GM19351 (cell line): Measurements from ENCODE around the gene FOXA1.
A peak's percentile ranks its signal among the peaks of the same experiment; 100 is the strongest.

Experiments
- ATAC-seq: cut with Tn5 transposase; IDR thresholded peaks from one replicate; pipeline ENCODE4 v1.9.1; 2021; ENCODE audit warnings: mild to moderate bottlenecking, moderate library complexity; ENCODE audit not compliant: unreplicated experiment

The FOXA1 gene

DNA sequence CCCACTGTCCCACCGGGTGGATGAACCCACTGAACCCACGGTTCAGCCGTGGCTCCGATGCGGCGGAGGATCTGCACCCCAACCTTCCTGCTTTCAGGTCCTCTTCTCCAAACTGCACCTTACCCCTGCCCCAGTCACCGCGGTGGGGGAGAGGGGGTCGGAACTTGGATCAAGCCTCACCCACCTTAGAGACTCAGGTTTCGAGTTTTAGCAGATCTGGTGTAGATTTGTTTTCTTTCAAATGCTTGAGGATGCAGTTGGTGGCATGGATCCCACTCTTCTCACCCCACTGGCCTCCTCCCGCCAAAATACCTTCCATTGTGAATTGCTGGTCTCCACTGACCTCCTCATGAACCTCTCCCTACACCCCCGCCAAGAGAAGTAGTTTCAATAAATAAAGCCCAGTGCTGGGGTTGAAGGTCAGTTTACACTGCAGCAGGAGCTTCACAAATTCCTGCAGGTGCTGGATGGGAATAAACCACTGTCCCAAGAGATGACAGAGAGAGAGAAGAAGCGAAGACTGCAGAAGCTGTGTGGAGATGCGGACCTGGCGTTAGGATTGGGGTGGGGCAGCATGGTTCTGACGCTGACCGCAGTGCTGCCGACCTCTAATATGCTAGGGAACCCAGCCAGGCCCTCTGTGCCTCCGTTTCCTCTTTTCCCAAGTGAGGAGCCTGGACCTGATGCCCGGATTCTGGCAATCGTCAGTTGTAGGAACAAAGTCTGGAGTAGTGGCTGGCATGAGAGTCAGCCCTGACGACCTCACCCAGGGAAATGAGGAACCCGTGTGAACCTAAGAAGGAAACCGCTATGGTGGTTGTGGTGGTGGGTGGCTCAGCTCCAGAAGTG is 7.8 kb upstream of the FOXA1 start:
- ATAC-seq, result no peak

- ATAC-seq, result no peak
Observed at GRCh38 chr14:37601865-37602264, 6.8 kb upstream of the FOXA1 start.

GRCh38 chr14:37600880-37601741 is 6.1 kb upstream of the FOXA1 start:
- ATAC-seq, result no peak

GRCh38 chr14:37599507-37600368 is 4.7 kb upstream of the FOXA1 start:
- ATAC-seq, result no peak

GRCh38 chr14:37598747-37599506 is 3.9 kb upstream of the FOXA1 start:
- ATAC-seq, result no peak

- no peak for ATAC-seq
Observed at GRCh38 chr14:37597914-37598746, 3.1 kb upstream of the FOXA1 start.

GRCh38 chr14:37597538-37597913 is 2.5 kb upstream of the FOXA1 start:
- no peak for ATAC-seq

- ATAC-seq, result no peak
Observed at GRCh38 chr14:37596790-37597472, 1.9 kb upstream of the FOXA1 start.

DNA sequence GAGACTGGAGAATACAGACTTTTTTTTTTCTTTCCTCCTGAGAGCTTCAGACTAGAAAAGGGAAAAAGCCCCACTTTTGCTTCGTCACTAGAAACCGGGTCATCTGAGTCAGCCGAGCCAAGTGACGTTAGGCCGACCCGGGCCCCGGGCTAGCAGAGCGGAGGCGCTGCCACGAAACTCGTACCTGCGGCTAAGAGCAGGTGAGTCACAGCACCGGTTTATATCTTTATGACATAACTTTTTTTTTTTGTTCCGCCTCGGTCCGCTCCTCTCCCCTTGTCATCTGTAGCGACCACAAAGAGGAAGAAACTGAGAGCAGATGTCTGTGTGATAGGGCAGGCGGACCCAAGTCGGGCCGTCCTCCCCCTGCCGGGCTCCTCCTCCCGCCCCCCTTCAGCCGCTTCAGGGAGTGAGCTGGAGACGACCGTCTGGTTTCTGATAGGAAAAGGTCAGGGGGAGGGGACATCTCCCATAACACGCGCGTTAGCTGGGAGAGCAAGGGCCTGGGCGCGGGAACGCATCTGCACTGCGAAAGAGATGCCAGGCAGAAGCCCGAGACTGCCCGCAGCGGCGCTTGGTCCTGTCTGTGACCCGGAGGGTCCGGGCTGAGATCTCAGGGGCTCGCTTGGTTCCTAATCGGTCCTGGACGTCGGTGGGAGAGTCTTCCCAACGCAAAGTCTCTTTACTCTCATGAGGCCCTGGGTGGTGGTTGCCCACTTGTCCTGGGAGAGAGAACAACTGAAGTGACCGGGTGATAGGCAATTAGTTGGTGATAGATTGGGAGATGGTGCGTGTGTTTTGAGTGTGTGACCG is 966 bp upstream of the FOXA1 start:
- peak; percentile 55 for ATAC-seq

DNA sequence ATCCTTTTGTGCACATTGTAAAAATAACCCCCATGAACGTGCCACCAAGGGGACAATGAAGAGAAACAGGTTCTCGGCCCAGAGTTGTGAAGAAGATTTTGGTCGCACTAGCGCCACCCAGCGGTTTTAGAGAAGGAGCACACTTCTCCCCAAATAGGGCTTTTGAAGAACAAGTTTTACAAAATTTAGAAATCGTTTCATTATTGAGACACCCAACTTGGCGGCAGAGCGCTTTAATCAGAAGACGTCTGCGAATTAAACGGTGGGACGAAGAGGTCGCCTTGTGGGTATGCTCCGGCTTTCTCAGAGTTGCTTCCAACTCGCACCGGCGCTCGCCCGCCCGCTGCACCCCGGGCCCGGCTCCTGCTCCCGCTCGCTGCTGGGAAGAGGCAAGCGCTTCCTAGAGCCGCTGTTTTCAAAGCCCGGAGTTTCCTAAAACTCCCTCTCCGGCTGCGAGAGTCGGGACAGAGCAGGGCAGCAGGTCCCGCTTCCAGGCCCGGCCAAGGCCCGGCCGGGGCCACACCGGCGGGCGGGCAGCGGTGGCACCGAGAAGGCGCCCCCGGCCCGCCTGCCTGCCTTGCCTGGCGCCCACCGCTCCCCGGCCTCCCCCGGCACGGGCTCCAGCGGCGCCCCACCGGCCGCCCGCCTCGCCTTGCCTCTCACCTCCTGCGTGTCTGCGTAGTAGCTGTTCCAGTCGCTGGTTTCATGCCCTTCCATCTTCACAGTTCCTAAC is 645 bp downstream of the FOXA1 start:
- no peak for ATAC-seq

DNA sequence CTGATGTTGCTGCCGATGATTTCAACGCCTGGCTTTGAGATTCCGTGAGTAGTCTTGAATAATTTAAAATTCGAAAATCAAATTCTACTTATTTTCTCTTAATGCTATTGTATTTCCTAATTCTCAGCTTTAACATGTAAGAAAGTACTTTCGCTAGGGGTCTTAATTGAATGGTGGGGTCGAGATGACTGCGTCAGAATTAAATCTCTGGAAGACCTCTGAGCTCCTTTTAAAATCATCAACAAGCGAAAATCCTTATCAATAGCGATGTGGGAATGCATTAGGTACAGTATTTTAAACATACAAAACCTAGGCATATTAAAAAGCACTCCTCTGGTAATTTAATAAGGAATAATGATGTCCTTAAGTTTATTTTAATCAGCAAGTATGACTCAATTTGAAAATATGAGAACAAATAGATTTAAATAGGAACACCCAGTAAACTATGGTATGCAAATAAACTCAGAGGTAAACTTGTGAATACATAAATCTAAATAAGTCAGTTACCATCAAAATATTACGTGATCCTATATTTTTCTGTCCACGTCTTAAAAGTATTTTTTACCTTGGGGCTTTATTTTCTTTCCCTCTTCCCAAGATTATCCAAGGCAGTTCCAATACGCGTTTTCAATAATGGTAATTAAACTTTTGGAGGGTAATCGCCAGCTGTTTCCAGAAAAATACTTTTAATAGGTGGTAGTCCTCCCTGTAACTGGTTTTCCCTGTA is 1.4 kb downstream of the FOXA1 start:
- ATAC-seq, result no peak

DNA sequence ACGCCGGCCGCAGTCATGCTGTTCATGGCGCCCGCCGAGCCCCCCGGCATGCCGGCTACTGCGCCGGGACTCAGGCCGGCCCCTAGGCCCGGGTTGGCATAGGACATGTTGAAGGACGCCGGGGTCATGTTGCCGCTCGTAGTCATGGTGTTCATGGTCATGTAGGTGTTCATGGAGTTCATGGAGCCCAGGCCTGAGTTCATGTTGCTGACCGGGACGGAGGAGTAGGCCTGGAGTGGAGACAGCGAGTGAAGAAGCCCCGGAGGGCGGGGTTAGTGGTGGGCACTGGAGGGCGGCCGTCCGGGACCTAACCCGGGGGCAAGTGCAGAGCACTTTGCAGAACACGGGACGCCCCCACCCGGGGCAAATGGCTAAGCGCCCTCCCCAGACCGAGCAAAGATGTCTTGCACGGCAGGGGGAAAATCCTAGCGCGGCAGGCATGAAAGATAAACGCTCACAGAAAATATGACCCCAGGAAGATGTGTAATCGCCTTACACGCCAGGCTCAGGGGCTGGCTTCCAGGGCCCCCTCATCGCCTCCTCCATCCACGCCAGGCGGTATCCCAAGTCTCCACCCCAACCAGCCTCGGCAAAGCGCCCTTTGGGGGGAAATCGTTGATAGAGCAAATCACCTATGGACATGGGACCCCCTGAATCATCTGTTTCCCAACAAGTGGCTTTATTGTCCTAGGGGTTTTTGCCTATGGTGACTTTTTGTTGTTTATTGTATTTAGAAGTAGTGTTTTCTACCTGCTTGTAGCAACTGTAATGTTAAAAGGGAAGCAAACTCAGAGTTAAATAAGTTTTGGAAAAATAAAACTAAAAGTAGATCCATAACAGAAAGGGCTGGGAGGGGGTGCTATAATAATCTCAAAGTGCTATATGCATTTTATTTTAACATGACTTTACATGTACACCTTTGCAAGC is 2.3 kb downstream of the FOXA1 start:
- ATAC-seq, result no peak

DNA sequence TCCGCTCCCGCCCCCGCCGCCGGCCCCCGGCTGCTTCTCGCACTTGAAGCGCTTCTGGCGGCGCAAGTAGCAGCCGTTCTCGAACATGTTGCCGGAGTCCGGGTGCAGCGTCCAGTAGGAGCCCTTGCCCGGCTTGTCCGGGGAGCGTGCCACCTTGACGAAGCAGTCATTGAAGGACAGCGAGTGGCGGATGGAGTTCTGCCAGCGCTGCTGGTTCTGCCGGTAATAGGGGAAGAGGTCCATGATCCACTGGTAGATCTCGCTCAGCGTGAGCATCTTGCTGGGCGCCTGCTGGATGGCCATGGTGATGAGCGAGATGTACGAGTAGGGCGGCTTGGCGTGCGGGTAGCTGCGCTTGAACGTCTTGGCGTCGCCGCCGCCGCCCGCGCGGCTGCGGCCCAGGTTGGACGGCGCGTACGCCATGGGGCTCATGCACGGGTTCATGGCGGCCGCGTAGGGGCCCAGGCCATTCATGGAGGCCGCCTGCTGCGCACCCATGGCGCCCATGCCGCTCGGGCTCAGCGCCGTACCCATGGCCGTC is 3.0 kb downstream of the FOXA1 start:
- ATAC-seq, result no peak

DNA sequence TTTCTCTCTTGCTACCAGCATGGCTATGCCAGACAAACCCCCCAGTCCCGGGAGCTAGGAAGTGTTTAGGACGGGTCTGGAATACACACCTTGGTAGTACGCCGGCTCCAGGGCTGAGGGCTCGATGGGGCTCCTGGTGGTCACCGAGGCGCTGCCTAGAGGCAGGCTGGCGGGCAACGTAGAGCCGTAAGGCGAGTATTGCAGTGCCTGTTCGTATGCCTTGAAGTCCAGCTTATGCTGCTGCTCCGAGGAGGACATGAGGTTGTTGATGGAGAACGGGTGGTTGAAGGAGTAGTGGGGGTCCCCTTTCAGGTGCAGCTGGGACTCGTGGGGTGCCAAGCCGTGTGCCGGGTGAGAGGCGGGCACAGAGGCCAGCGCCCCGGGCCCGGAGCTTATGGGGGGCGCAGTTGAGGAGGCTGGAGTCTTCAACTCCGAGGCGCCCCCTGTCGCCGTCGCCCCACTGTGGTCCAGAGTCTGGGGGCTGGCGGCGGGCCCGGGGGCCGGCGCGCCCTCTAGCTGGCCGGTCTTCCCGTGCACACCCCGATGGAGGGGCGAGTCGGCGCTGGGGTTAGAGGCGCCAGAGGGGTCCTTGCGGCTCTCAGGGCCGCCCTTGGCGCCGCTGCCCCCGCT is 3.6 kb downstream of the FOXA1 start:
- ATAC-seq, result no peak
